GM19099 (cell line): ENCODE measurements around the gene ARHGAP10.

Source experiments
- POLR2A ChIP-seq: IDR thresholded peaks from 3 replicates; pipeline ENCODE4 v1.6.1; 2011; ENCODE audit warnings: low read depth; ENCODE audit not compliant: insufficient read length; ENCODE audit errors: extremely low read depth

ARHGAP10 gene

GRCh38 chr4:147855571-147856009 is 123.7 kb downstream of the ARHGAP10 start:
- no peak for TF ChIP-seq POLR2A

- TF ChIP-seq POLR2A = no peak
Measured at GRCh38 chr4:147860960-147861359, 129.1 kb downstream of the ARHGAP10 start.

GRCh38 chr4:147862043-147862692 is 130.3 kb downstream of the ARHGAP10 start:
- TF ChIP-seq POLR2A = no peak

- no peak for TF ChIP-seq POLR2A
Measured at GRCh38 chr4:147863111-147863747, 131.3 kb downstream of the ARHGAP10 start.

GRCh38 chr4:147863808-147864472 is 132.1 kb downstream of the ARHGAP10 start:
- no peak for TF ChIP-seq POLR2A

GRCh38 chr4:147864607-147865006 is 132.7 kb downstream of the ARHGAP10 start:
- TF ChIP-seq POLR2A = no peak

- no peak for TF ChIP-seq POLR2A
Measured at GRCh38 chr4:147865926-147866325, 134.0 kb downstream of the ARHGAP10 start.

- TF ChIP-seq POLR2A = no peak
Measured at GRCh38 chr4:147866532-147867271, 134.8 kb downstream of the ARHGAP10 start.

GRCh38 chr4:147874109-147874508 is 142.2 kb downstream of the ARHGAP10 start:
- TF ChIP-seq POLR2A = no peak

- no peak for TF ChIP-seq POLR2A
Measured at GRCh38 chr4:147877308-147877771, 145.5 kb downstream of the ARHGAP10 start.

GRCh38 chr4:147879676-147880075 is 147.8 kb downstream of the ARHGAP10 start:
- no peak for TF ChIP-seq POLR2A

- TF ChIP-seq POLR2A = no peak
Measured at GRCh38 chr4:147880511-147880910, 148.6 kb downstream of the ARHGAP10 start.

- TF ChIP-seq POLR2A = no peak
Measured at GRCh38 chr4:147884536-147884935, 152.6 kb downstream of the ARHGAP10 start.

- TF ChIP-seq POLR2A = no peak
Measured at GRCh38 chr4:147891476-147892115, 159.7 kb downstream of the ARHGAP10 start.

GRCh38 chr4:147899512-147899911 is 167.6 kb downstream of the ARHGAP10 start:
- no peak for TF ChIP-seq POLR2A
